Measurements from ENCODE around the gene SYT11. TPM values are rescaled to one million over a fixed set of nuclear protein-coding genes. Genes with fewer than 3 reads are reported as not detected.

The SYT11 gene, protein sequence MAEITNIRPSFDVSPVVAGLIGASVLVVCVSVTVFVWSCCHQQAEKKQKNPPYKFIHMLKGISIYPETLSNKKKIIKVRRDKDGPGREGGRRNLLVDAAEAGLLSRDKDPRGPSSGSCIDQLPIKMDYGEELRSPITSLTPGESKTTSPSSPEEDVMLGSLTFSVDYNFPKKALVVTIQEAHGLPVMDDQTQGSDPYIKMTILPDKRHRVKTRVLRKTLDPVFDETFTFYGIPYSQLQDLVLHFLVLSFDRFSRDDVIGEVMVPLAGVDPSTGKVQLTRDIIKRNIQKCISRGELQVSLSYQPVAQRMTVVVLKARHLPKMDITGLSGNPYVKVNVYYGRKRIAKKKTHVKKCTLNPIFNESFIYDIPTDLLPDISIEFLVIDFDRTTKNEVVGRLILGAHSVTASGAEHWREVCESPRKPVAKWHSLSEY
- total RNA-seq (29.7 TPM), polyA plus RNA-seq (10 to 100 TPM; 14.4 to 34.1 (median 18.7) TPM)

DNA sequence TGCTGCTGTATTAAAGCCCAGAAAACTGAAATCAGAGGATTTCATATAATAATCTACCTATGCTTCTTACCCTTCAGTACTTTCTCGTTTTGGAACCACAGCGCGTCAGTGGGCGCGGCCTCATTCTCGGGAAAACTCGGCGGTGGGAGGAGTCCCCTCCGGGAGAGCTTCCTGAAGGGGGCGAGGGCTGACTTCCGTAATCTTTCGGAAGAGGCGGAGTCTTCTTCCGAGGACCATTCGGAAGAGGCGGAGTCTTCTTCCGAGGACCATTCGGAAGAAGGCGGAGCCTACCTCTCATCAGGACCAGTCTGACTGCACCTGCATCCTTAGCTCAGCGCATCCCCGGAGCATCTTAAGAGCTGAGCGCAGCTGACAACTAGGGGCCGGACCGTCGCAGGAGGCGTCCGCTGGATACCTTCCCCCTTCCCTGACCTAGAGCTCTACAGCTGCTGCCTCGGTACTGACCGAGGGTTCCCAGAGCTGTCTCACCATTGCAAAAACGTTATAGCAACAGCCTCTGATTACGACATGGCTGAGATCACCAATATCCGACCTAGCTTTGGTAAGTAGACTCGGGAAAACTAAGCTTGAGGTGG lies at the start of gene SYT11:
SYT11 (plus strand) TSS at position 334 of the 596 bp plus-strand sequence; CDS start at position 529, 195 bp downstream.
- peak within 1 kb of the TSS; percentile 95 to 99 (median 95) for H3K4me3 Mint-ChIP-seq
- H3K4me1 Mint-ChIP-seq, result peaks cover 10 to 49% (median 22%) of the 10 kb centered on the region in 4 donors
- ATAC-seq (ENCODE audit: low read depth in 2 of 2) (peak; percentile 81 to 88), DNase-seq (peak; percentile 88 to 97 (median 90))
- peaks cover 8% of the 10 kb centered on the region for H3K36me3 Mint-ChIP-seq
- Histone ChIP-seq H3K27ac (ENCODE audit: insufficient read depth, low read length, poor library complexity, severe bottlenecking) (peak within 1 kb of the TSS; percentile 88), H3K36me3 (ENCODE audit: control insufficient read depth, insufficient read depth, low read length) (peaks cover 2% of the 10 kb centered on the region), H3K4me1 (ENCODE audit: control insufficient read depth, insufficient read depth, low read length, poor library complexity, severe bottlenecking) (peaks cover 35% of the 10 kb centered on the region), H3K4me3 (ENCODE audit: low read depth, low read length) (peak within 1 kb of the TSS; percentile 94), H3K9me3 (ENCODE audit: control insufficient read depth in 2 of 2, low read length in 2 of 2) (no peaks in the 10 kb centered on the region), H3K27me3 (ENCODE audit: control insufficient read depth, insufficient read depth, low read length) (no peaks in the 10 kb centered on the region)
- peaks cover 9% of the 10 kb centered on the region for H3K27me3 Mint-ChIP-seq
- H3K27ac Mint-ChIP-seq, result peak within 1 kb of the TSS; percentile 94 to 96 (median 95)
- H3K9me3 Mint-ChIP-seq, result no peaks in the 10 kb centered on the region

DNA sequence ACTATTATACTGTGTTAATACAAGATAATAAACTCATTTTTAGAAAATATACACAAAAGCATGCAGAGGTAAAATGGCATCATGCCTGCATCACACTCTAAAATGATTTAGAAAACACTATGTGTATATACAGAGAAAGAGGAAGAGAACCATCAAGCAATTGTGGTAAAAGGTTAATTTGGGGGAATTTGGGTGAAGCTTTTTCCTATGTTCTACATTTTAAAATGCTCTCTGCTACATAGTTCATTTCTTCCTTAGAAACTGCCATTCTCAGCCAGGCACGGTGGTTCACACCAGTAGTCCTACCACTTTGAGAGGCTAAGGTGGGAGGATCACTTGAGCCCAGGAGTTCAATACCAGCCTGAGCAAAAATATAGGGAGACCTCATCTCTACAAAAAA lies 46.5 kb upstream of the SYT11 start:
- peak overlapping the region in 2 of 3 donors; percentile 62 to 74 for H3K27ac Mint-ChIP-seq
- H3K36me3 Mint-ChIP-seq, result peaks cover 34% of the 10 kb centered on the region
- Histone ChIP-seq H3K36me3 (ENCODE audit: control insufficient read depth, insufficient read depth, low read length) (peaks cover 62% of the 10 kb centered on the region), H3K4me3 (ENCODE audit: low read depth, low read length) (no peak overlapping the region), H3K9me3 (ENCODE audit: control insufficient read depth in 2 of 2, low read length in 2 of 2) (no peaks in the 10 kb centered on the region), H3K4me1 (ENCODE audit: control insufficient read depth, insufficient read depth, low read length, poor library complexity, severe bottlenecking) (no peaks in the 10 kb centered on the region), H3K27me3 (ENCODE audit: control insufficient read depth, insufficient read depth, low read length) (no peaks in the 10 kb centered on the region), H3K27ac (ENCODE audit: insufficient read depth, low read length, poor library complexity, severe bottlenecking) (no peak overlapping the region)
- H3K9me3 Mint-ChIP-seq, result peaks cover 0 to 1% (median 0%) of the 10 kb centered on the region in 7 donors
- H3K4me1 Mint-ChIP-seq, result peaks cover 0 to 14% (median 7%) of the 10 kb centered on the region in 4 donors
- no peak overlapping the region for H3K4me3 Mint-ChIP-seq
- ATAC-seq (ENCODE audit: low read depth in 2 of 2), result no peak
- H3K27me3 Mint-ChIP-seq, result no peaks in the 10 kb centered on the region
- DNase-seq, result no peak

DNA sequence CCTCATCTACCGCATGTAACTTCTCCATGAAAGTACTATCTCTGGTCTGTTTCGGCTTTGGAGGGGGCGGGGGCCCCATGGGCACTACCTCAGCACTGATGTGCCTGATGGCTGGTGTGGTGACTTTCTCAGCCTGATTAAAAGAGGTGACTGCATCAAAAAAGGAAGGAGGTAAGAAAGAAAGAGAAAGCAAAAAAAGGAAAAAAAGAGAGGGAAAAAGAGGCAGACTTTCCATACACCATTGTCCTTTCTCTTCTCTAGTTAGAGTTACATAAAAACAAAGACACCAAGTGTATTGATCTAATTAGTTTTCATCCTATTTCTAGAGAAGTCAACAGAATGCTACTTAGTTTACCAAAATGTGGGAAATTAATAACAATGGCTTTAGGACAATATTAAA lies 45.7 kb upstream of the SYT11 start:
- Histone ChIP-seq H3K27me3 (ENCODE audit: control insufficient read depth, insufficient read depth, low read length) (no peaks in the 10 kb centered on the region), H3K36me3 (ENCODE audit: control insufficient read depth, insufficient read depth, low read length) (peaks cover 67% of the 10 kb centered on the region), H3K9me3 (ENCODE audit: control insufficient read depth in 2 of 2, low read length in 2 of 2) (no peaks in the 10 kb centered on the region), H3K4me1 (ENCODE audit: control insufficient read depth, insufficient read depth, low read length, poor library complexity, severe bottlenecking) (no peaks in the 10 kb centered on the region), H3K4me3 (ENCODE audit: low read depth, low read length) (no peak overlapping the region), H3K27ac (ENCODE audit: insufficient read depth, low read length, poor library complexity, severe bottlenecking) (no peak overlapping the region)
- H3K9me3 Mint-ChIP-seq, result no peaks in the 10 kb centered on the region
- peaks cover 28% of the 10 kb centered on the region for H3K36me3 Mint-ChIP-seq
- no peak for ATAC-seq (ENCODE audit: low read depth in 2 of 2)
- DNase-seq, result no peak
- peaks cover 0 to 7% (median 6%) of the 10 kb centered on the region in 4 donors for H3K4me1 Mint-ChIP-seq
- H3K27ac Mint-ChIP-seq, result peak overlapping the region; percentile 35 to 74 (median 71)
- no peak overlapping the region for H3K4me3 Mint-ChIP-seq
- H3K27me3 Mint-ChIP-seq, result no peaks in the 10 kb centered on the region

DNA sequence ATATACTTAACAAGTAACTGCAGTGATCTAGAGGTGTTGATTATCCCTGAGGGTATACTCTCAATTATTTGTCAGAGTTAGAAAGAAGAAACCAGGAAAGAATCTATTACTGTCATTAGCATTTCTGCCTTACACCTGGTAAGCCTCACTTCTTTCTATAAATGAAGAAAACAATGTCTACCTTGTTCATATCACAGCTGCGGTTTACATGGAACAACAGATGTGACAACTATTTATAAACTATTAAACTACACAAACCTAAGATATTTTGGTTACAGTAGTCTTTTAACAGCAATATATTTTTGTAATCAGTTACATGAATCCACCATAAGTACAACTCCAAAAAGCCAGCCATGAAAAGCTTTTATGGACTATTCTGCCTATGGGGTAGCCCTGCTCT lies 43.0 kb upstream of the SYT11 start:
- Mint-ChIP-seq H3K27ac (no peak overlapping the region), H3K4me1 (peaks cover 0 to 3% (median under 1%) of the 10 kb centered on the region in 4 donors), H3K27me3 (no peaks in the 10 kb centered on the region), H3K36me3 (peaks cover 40% of the 10 kb centered on the region), H3K4me3 (no peak overlapping the region), H3K9me3 (no peaks in the 10 kb centered on the region)
- no peak for DNase-seq
- H3K9me3 ChIP-seq (ENCODE audit: control insufficient read depth in 2 of 2, low read length in 2 of 2), result no peaks in the 10 kb centered on the region
- ATAC-seq (ENCODE audit: low read depth in 2 of 2), result no peak
- peaks cover 87% of the 10 kb centered on the region for H3K36me3 ChIP-seq (ENCODE audit: control insufficient read depth, insufficient read depth, low read length)
- no peak overlapping the region for H3K27ac ChIP-seq (ENCODE audit: insufficient read depth, low read length, poor library complexity, severe bottlenecking)
- no peaks in the 10 kb centered on the region for H3K4me1 ChIP-seq (ENCODE audit: control insufficient read depth, insufficient read depth, low read length, poor library complexity, severe bottlenecking)
- no peaks in the 10 kb centered on the region for H3K27me3 ChIP-seq (ENCODE audit: control insufficient read depth, insufficient read depth, low read length)
- H3K4me3 ChIP-seq (ENCODE audit: low read depth, low read length), result no peak overlapping the region

DNA sequence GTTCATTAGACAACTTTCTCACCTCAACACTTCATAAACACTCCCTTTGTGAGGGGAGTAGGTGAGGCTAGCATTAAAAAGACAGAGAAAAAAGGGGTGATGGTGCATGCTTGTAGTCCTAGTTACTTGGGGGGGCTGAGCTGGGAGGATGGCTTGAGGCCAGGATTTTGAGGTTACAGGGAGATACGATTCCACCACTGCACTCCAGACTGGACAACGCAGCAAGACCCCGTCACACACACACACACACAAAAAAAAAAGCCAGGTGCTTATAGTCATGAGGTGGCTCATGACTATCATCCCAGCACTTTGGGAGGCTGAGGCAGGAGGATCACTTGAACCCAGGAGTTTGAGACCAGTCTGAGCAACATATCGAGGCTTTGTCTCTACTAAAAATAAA lies 31.9 kb upstream of the SYT11 start:
- Mint-ChIP-seq H3K36me3 (peaks cover 17% of the 10 kb centered on the region), H3K4me3 (no peak overlapping the region), H3K9me3 (no peaks in the 10 kb centered on the region), H3K27me3 (no peaks in the 10 kb centered on the region), H3K4me1 (peaks cover 1 to 17% (median 7%) of the 10 kb centered on the region in 4 donors), H3K27ac (peak overlapping the region; percentile 17 to 53 (median 52))
- no peaks in the 10 kb centered on the region for H3K9me3 ChIP-seq (ENCODE audit: control insufficient read depth in 2 of 2, low read length in 2 of 2)
- H3K27me3 ChIP-seq (ENCODE audit: control insufficient read depth, insufficient read depth, low read length), result no peaks in the 10 kb centered on the region
- H3K4me3 ChIP-seq (ENCODE audit: low read depth, low read length), result no peak overlapping the region
- H3K27ac ChIP-seq (ENCODE audit: insufficient read depth, low read length, poor library complexity, severe bottlenecking), result no peak overlapping the region
- H3K36me3 ChIP-seq (ENCODE audit: control insufficient read depth, insufficient read depth, low read length), result peaks cover 24% of the 10 kb centered on the region
- ATAC-seq (ENCODE audit: low read depth in 2 of 2) (no peak), DNase-seq (no peak)
- no peaks in the 10 kb centered on the region for H3K4me1 ChIP-seq (ENCODE audit: control insufficient read depth, insufficient read depth, low read length, poor library complexity, severe bottlenecking)

DNA sequence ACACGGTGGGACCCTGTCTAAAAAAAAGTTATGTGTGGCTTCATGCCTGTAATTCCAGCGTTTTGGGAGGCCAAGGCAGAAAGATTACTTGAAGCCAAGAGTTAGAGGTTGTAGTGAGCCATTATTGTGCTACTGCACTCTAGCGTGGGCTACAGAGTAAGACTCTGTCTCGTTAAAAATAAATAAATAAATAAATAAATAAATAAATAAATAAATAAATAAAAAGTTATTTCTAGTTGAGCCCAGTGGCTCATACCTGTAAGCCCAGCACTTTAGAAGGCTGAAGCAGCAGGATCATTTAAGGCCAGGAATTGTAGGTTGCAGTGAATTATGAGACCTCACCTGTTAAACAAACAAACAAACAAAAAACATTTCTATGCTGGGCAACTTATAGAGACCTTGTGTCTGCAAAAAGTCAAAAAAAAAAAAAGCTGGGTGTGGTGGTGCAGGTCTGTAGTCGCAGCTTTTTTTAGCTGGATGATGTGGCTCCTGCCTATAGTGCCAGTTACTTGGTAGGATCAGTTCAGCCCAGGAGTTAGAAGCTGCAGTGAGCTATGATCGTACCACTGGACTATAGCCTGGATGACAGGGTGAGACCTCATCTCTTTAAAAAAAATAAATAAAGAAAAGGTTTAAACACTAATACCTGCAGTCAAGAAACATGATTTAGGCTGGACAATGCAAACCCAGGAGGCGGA lies 27.9 kb upstream of the SYT11 start:
- H3K36me3 Mint-ChIP-seq, result peaks cover 21% of the 10 kb centered on the region
- peaks cover 13 to 35% (median 22%) of the 10 kb centered on the region in 4 donors for H3K4me1 Mint-ChIP-seq
- ATAC-seq (ENCODE audit: low read depth in 2 of 2) (no peak), DNase-seq (no peak)
- H3K9me3 Mint-ChIP-seq, result peaks cover 0 to 1% (median 0%) of the 10 kb centered on the region in 7 donors
- Histone ChIP-seq H3K4me3 (ENCODE audit: low read depth, low read length) (no peak overlapping the region), H3K9me3 (ENCODE audit: control insufficient read depth in 2 of 2, low read length in 2 of 2) (no peaks in the 10 kb centered on the region), H3K36me3 (ENCODE audit: control insufficient read depth, insufficient read depth, low read length) (peaks cover 11% of the 10 kb centered on the region), H3K4me1 (ENCODE audit: control insufficient read depth, insufficient read depth, low read length, poor library complexity, severe bottlenecking) (no peaks in the 10 kb centered on the region), H3K27ac (ENCODE audit: insufficient read depth, low read length, poor library complexity, severe bottlenecking) (no peak overlapping the region), H3K27me3 (ENCODE audit: control insufficient read depth, insufficient read depth, low read length) (no peaks in the 10 kb centered on the region)
- H3K27ac Mint-ChIP-seq, result peak overlapping the region in 1 of 3 donors; percentile 20
- no peak overlapping the region for H3K4me3 Mint-ChIP-seq
- H3K27me3 Mint-ChIP-seq, result no peaks in the 10 kb centered on the region

DNA sequence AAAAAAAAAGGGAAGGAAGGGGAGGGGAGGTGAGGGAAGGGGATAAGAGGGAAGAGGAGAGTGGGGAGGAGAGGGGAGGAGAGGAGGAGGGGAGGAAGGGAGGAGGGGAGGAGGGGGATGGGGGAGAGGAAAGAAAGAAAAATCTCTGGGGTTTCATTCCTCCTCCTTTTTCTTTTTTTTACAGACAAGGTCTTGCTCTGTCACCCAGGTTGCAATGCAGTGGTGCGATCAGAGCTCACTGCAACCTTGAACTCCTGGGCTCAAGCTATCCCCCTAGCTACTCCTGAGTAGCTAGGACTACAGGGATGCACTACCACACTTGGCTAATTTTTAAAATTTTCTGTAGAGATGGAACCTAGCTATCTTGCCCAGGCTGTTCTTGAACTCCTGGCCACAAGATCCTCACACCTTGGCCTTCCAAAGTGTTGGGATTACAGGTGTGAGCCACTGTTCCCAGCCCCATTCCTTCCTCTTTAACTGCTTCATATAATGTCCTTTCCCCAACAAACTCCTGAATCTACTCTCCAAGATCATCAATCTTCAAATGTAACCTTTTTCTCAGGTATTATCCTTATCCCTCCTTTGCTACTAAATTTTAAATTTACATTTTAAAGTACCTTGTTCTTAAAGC lies 25.6 kb upstream of the SYT11 start:
- Mint-ChIP-seq H3K4me1 (peaks cover 17 to 37% (median 28%) of the 10 kb centered on the region in 4 donors), H3K27me3 (no peaks in the 10 kb centered on the region), H3K27ac (peak overlapping the region in 2 of 3 donors; percentile 63 to 72), H3K36me3 (peaks cover 21% of the 10 kb centered on the region), H3K4me3 (no peak overlapping the region), H3K9me3 (peaks cover 0 to 1% (median 0%) of the 10 kb centered on the region in 7 donors)
- H3K27ac ChIP-seq (ENCODE audit: insufficient read depth, low read length, poor library complexity, severe bottlenecking), result no peak overlapping the region
- no peak overlapping the region for H3K4me3 ChIP-seq (ENCODE audit: low read depth, low read length)
- ATAC-seq (ENCODE audit: low read depth in 2 of 2) (peak in 1 of 2 donors; percentile 16), DNase-seq (no peak)
- peaks cover 7% of the 10 kb centered on the region for H3K36me3 ChIP-seq (ENCODE audit: control insufficient read depth, insufficient read depth, low read length)
- no peaks in the 10 kb centered on the region for H3K4me1 ChIP-seq (ENCODE audit: control insufficient read depth, insufficient read depth, low read length, poor library complexity, severe bottlenecking)
- no peaks in the 10 kb centered on the region for H3K27me3 ChIP-seq (ENCODE audit: control insufficient read depth, insufficient read depth, low read length)
- H3K9me3 ChIP-seq (ENCODE audit: control insufficient read depth in 2 of 2, low read length in 2 of 2), result no peaks in the 10 kb centered on the region
